Activated CD8-positive, alpha-beta memory T cell treated with anti-CD3 and anti-CD28 coated beads, Interleukin-2, amount 50 U/mL, for 48 hours (primary cell): ENCODE results near the gene PTPN22.

ENCODE experiments used
- DNase-seq: peaks from one replicate; pipeline ENCODE4 v3.0.0-alpha.2; 2020

PTPN22 gene

GRCh38 chr1:113871597-113872113 is at the start of gene PTPN22:
Gene PTPN22 (minus strand): TSS chr1:113871712.
- peak; percentile 81 for DNase-seq

- no peak for DNase-seq
Measured at GRCh38 chr1:113918243-113918642, 46.7 kb upstream of the PTPN22 start.

GRCh38 chr1:113917400-113918082 is 46.0 kb upstream of the PTPN22 start:
- DNase-seq: no peak

DNA sequence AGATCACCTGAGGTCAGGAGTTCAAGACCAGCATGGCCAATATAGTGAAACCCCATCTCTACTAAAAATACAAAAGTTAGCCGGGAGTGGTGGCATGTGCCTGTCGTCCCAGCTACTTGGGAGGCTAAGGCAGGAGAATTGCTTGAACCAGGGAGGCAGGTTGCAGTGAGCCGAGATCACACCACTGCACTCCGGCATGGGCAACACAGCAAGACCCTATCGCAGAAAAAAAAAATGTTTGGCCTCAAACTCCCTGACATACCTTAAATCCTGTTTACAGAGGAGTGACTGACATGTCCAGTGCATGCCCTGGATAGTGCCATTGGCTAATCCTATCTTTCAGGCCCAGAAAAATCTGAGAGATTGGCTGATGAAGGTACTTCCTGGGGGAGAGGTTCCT is 45.5 kb upstream of the PTPN22 start:
- DNase-seq: no peak

DNA sequence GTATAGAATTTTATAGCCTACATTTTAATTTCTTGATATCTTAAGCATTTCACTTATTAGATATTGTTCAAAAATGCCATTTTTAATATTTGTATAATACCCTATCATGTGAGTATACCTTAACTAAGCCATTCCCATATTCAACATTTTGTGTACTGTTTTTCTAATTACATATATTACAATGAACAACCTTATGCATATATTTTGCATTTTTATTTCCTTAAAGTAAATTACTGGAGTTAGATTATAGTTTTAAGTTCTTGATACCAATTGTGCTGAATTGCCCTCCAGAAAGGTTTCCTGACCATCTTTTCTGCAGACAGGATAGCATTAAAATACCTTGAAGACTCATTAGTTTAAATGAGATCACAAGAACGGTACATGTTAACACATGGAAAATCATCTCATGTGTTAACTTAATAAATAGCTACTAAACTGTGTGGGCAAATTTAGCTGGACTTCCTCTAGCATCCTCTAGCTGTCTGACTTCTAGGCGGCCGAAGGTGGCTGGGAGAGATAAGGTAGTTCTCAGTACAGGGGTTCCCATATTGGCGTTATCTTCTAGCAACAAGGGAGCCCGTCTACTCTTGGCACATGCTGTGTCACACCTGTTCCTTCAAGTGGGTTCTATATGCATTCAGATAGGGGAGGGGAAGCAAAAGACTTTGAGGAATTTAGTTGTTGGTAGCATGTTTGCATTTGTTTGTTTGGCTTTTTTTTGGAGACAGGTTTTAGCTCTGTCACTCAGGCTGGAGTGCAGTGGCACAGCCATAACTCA is 42.6 kb upstream of the PTPN22 start:
- DNase-seq: no peak

- no peak for DNase-seq
Measured at GRCh38 chr1:113913312-113913668, 41.8 kb upstream of the PTPN22 start.

DNA sequence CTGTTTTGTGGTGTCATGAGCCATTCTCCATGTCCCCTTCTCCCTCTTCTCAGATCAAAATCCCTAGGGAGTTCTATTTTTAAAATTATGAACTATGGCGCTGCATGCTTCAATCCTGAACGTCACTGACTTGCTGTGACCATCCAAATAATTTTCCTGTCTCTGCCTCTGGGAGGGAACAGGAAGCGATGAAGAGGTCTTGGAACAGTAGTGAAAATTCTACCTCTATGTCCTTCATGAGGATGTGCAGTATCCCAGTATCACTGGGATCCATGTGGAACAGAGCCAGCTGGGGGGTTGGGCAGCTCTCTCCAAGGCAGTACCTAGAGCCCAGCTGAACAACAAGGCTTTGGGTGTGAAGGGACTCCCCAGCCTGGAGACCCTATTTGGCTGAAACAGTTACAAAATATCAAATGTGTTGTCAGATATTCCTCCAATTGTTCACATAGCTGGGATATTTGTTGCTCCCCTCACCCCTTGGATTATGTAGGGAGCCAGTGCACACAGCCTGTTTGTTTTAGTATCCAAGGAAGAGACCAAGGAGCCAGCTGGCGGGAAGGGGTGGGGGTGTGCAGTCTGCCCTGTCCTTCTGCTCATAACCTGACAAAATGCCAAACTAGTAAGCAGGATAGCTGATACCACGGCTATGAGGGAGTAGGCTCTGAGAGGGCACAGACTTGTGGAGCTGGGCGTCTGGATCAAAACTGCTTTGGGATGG is 41.2 kb upstream of the PTPN22 start:
- DNase-seq: no peak

DNA sequence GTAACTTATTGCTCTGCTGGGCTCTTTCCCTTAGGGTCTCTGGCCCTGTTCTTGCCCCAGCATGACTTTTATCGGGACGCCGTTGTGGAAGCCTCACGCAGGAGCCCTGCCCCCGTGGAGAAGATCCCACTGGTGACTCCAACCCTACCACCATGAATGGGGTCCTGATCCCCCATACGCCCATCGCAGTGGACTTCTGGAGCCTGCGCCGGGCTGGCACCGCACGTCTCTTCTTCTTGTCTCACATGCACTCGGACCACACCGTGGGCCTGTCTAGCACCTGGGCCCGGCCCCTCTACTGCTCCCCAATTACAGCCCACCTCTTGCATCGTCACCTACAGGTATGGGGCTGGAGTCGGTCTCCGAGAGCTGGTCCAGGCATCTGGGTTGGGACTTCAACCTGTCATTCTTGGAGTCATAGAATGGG is 33.9 kb upstream of the PTPN22 start:
- DNase-seq: no peak

GRCh38 chr1:113904674-113905434 is 33.3 kb upstream of the PTPN22 start, which contains the start of the genes AP4B1 and DCLRE1B:
Gene AP4B1 (minus strand): TSS chr1:113904799. CDS start chr1:113904717, 82 bp downstream.
Gene DCLRE1B (plus strand): TSS chr1:113905326. CDS start chr1:113905587, 261 bp downstream.
- DNase-seq: peak; percentile 97

DNA sequence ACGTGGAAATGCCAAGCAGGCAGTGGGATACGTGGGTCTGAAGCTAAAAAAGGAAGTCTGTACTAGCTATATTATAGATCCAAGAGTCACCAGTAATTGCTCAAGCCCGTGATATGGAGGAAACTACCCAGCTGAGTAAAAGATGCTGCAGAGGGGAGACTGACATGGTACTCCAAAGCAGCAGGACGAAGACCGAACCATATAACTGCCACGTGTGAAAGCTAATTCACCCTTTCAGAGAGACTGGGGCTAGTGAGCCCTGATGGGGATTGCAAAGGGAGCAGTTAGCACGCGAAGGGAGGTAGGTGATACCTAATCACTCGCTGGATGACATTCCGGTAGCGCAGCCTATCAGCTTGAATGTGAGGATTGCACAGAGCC is 32.8 kb upstream of the PTPN22 start:
- DNase-seq: no peak

GRCh38 chr1:113903501-113904292 is 32.2 kb upstream of the PTPN22 start:
- no peak for DNase-seq

- no peak for DNase-seq
Measured at GRCh38 chr1:113901191-113901590, 29.7 kb upstream of the PTPN22 start.

GRCh38 chr1:113899111-113899510 is 27.6 kb upstream of the PTPN22 start:
- no peak for DNase-seq

DNA sequence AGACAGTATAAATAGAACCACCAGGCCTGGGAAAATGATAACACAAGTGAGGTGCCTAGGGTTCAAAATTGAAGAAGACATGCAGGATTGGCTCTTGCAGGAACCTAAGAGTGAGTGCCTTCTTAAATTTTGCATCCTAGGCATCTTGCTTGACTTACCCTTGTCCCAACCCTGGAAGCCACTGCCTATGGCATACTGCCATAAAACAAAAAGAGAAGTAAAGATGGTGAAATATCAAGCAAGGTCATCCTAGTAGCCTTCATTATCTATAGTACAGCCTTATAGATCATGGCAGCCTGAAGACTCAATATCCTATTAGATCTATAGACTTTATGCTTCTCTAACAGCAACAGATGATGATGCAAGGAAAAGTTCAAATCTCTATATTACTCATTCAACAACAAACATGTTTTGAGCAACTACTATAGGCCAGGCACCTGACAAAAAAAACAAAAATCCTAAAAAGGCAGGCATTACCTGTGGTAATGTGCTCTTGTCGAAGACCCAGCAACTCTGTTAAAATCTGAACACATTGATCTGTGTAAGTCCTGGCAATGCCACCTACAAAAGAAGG is 26.8 kb upstream of the PTPN22 start:
- no peak for DNase-seq

DNA sequence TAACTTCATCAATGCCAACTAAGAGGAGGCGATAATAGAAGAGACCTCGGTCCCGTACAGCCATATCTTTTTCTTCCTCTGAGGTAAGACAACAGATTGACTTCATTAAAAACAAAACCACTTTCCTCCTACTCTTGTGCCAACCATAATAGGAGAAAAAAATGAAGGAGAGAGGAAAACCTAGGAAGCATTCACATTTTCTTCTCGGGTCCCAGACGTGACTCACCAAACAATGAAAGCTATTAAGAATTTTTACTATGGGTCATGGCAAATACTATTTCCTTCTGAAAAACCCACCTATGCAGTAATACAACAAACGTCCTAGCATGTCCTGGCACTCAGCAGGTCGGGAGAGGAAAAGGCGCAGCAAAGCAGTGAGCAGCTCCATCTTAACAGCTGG is 24.4 kb upstream of the PTPN22 start:
- no peak for DNase-seq

DNA sequence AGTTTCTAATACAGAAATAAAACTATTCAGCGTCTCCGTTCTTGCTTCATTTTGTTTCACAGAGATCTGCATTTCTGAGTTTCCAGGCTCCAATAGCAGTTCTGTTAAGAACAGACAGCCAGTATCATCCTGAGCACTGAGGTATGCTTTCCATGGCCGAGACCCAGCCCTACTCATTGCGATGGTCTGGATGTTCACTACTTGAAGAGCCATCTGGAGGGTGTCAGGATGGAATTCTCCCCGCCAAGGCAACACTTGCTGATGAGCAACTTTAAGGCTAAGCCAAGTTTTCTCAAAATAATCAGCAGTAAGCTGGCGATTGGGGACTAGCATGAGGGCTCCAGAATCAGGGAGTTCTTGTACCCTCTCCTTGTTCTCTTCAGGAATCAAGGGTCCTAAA is 23.6 kb upstream of the PTPN22 start:
- no peak for DNase-seq

GRCh38 chr1:113893267-113893666 is 21.8 kb upstream of the PTPN22 start:
- no peak for DNase-seq

- no peak for DNase-seq
Measured at GRCh38 chr1:113891631-113892220, 20.2 kb upstream of the PTPN22 start.

- DNase-seq: no peak
Measured at GRCh38 chr1:113890816-113891215, 19.3 kb upstream of the PTPN22 start.

- DNase-seq: no peak
Measured at GRCh38 chr1:113887402-113888175, 16.1 kb upstream of the PTPN22 start, which contains the start of gene BCL2L15. Gene BCL2L15 (minus strand): TSS chr1:113887581. CDS start chr1:113887375, 206 bp downstream.
